Kidney epithelial cell (primary cell): ENCODE data around the gene KCNH8. TPM values are rescaled to one million over a fixed set of nuclear protein-coding genes. Genes with fewer than 3 reads are reported as not detected.

Experiments
- DNase-seq: peaks from one replicate; pipeline ENCODE4 v3.0.0-alpha.2; 2010; ENCODE audit warnings: low read depth
- H3K27me3 ChIP-seq: 2 replicates; pipeline ENCODE4 v1.6.0; 2011; ENCODE audit warnings: low read length; ENCODE audit not compliant: control insufficient read depth, insufficient read depth
- H3K36me3 ChIP-seq: 2 replicates; pipeline ENCODE4 v1.5.1; 2011; ENCODE audit warnings: low read length; ENCODE audit not compliant: control insufficient read depth, insufficient read depth
- H3K4me3 ChIP-seq: 2 replicates; pipeline ENCODE4 v1.5.1; 2011; ENCODE audit warnings: low read depth, mild to moderate bottlenecking, control low read depth, low read length
- CTCF ChIP-seq: IDR thresholded peaks from 2 replicates; pipeline ENCODE4 v1.5.1; 2011; ENCODE audit warnings: mild to moderate bottlenecking, moderate library complexity, low read length, control low read depth, inconsistent platforms; ENCODE audit not compliant: insufficient read depth, poor library complexity, severe bottlenecking
- total RNA-seq: library from RNA; depleted of rRNA; stranded (reverse); fragments of >200 nt; gene quantifications from 2 replicates; pipeline ENCODE4 v1.2.3, GENCODE V29; 2015

Gene KCNH8
- total RNA-seq, 1 donor from 2014 or later = 0.88 TPM

GRCh38 chr3:19446138-19446537, 297.8 kb downstream of the KCNH8 start:
- no peak for TF ChIP-seq CTCF
- Histone ChIP-seq H3K27me3 (no peaks in the 10 kb centered on the region), H3K4me3 (no peak overlapping the region), H3K36me3 (no peaks in the 10 kb centered on the region)
- no peak for DNase-seq

- no peak overlapping the region for H3K4me3 ChIP-seq
- no peaks in the 10 kb centered on the region for H3K36me3 ChIP-seq
- TF ChIP-seq CTCF = no peak
- no peak for DNase-seq
- no peaks in the 10 kb centered on the region for H3K27me3 ChIP-seq
These were observed 298.4 kb downstream of the KCNH8 start for GRCh38 chr3:19446687-19447086.

- Histone ChIP-seq H3K27me3 (no peaks in the 10 kb centered on the region), H3K4me3 (no peak overlapping the region), H3K36me3 (no peaks in the 10 kb centered on the region)
- DNase-seq = no peak
- no peak for TF ChIP-seq CTCF
These were observed 307.2 kb downstream of the KCNH8 start for GRCh38 chr3:19455546-19455945.

- TF ChIP-seq CTCF = no peak
- no peak for DNase-seq
These were observed 308.4 kb downstream of the KCNH8 start for GRCh38 chr3:19456738-19457137.

GRCh38 chr3:19457449-19457848, 309.1 kb downstream of the KCNH8 start:
- no peaks in the 10 kb centered on the region for H3K36me3 ChIP-seq
- no peak for TF ChIP-seq CTCF
- DNase-seq = no peak
- H3K27me3 ChIP-seq = no peaks in the 10 kb centered on the region
- H3K4me3 ChIP-seq = no peak overlapping the region

More at GRCh38 chr3:19456738-19457137, 308.4 kb downstream of the KCNH8 start:
- H3K27me3 ChIP-seq = no peaks in the 10 kb centered on the region
- no peak overlapping the region for H3K4me3 ChIP-seq
- no peaks in the 10 kb centered on the region for H3K36me3 ChIP-seq

GRCh38 chr3:19467761-19468160, 319.5 kb downstream of the KCNH8 start:
- no peak for TF ChIP-seq CTCF
- Histone ChIP-seq H3K36me3 (no peaks in the 10 kb centered on the region), H3K4me3 (no peak overlapping the region), H3K27me3 (no peaks in the 10 kb centered on the region)
- no peak for DNase-seq
